ENCODE data around the gene DEXI.

The DEXI gene

GRCh38 chr16:10919003-10919351, 23.3 kb downstream of the DEXI start:
- Histone ChIP-seq H2AFZ (ENCODE audit: low read depth, low read length, severe bottlenecking) (no peak overlapping the region), H3K4me2 (ENCODE audit: low read depth, low read length, poor library complexity, severe bottlenecking) (no peak overlapping the region), H3K27ac (ENCODE audit: low read depth, low read length) (no peak overlapping the region), H3K9me2 (replicated peaks; ENCODE audit: insufficient read depth, low read length) (no peaks in the 10 kb centered on the region), H3K4me3 (ENCODE audit: insufficient read depth, low read length, poor library complexity, severe bottlenecking) (no peak overlapping the region), H4K20me1 (ENCODE audit: low read depth, low read length) (no peaks in the 10 kb centered on the region), H3K27me3 (ENCODE audit: low read length) (no peaks in the 10 kb centered on the region), H3K79me2 (ENCODE audit: insufficient read depth, low read length) (no peaks in the 10 kb centered on the region), H3K36me3 (ENCODE audit: low read length) (no peaks in the 10 kb centered on the region), H3K9ac (ENCODE audit: low read length) (no peak overlapping the region), H3F3A (ENCODE audit: insufficient read depth) (no peaks in the 10 kb centered on the region), H3K9me3 (ENCODE audit: insufficient read depth, low read length) (no peaks in the 10 kb centered on the region)
- no peak for TF ChIP-seq EZH2phosphoT487 (conservative IDR thresholded peaks at IDR 0.05; ENCODE audit: low read length)
- TF ChIP-seq CTCF (IDR thresholded peaks at IDR 0.05; ENCODE audit: insufficient read depth, low read length, poor library complexity, severe bottlenecking): no peak

GRCh38 chr16:10918294-10919002, 23.8 kb downstream of the DEXI start:
- Histone ChIP-seq H3K9me2 (replicated peaks; ENCODE audit: insufficient read depth, low read length) (no peaks in the 10 kb centered on the region), H2AFZ (ENCODE audit: low read depth, low read length, severe bottlenecking) (no peak overlapping the region), H3K4me2 (ENCODE audit: low read depth, low read length, poor library complexity, severe bottlenecking) (peak overlapping the region; percentile 15)

GRCh38 chr16:10916534-10916933, 25.7 kb downstream of the DEXI start:
- H3K4me2 ChIP-seq (ENCODE audit: low read depth, low read length, poor library complexity, severe bottlenecking): no peak overlapping the region

More at GRCh38 chr16:10918294-10919002, 23.8 kb downstream of the DEXI start:
- Histone ChIP-seq H3K27ac (ENCODE audit: low read depth, low read length) (no peak overlapping the region), H3K9ac (ENCODE audit: low read length) (no peak overlapping the region), H3K27me3 (ENCODE audit: low read length) (no peaks in the 10 kb centered on the region), H3K79me2 (ENCODE audit: insufficient read depth, low read length) (no peaks in the 10 kb centered on the region), H3F3A (ENCODE audit: insufficient read depth) (no peaks in the 10 kb centered on the region), H3K9me3 (ENCODE audit: insufficient read depth, low read length) (no peaks in the 10 kb centered on the region), H3K36me3 (ENCODE audit: low read length) (no peaks in the 10 kb centered on the region), H3K4me3 (ENCODE audit: insufficient read depth, low read length, poor library complexity, severe bottlenecking) (no peak overlapping the region), H4K20me1 (ENCODE audit: low read depth, low read length) (no peaks in the 10 kb centered on the region)
- TF ChIP-seq CTCF (IDR thresholded peaks at IDR 0.05; ENCODE audit: insufficient read depth, low read length, poor library complexity, severe bottlenecking) (peak; percentile 77), EZH2phosphoT487 (conservative IDR thresholded peaks at IDR 0.05; ENCODE audit: low read length) (no peak)

More at GRCh38 chr16:10916534-10916933, 25.7 kb downstream of the DEXI start:
- H3K9me2 ChIP-seq (replicated peaks; ENCODE audit: insufficient read depth, low read length): no peaks in the 10 kb centered on the region
- H3K9me3 ChIP-seq (ENCODE audit: insufficient read depth, low read length): no peaks in the 10 kb centered on the region
- no peaks in the 10 kb centered on the region for H4K20me1 ChIP-seq (ENCODE audit: low read depth, low read length)
- H3F3A ChIP-seq (ENCODE audit: insufficient read depth): peaks cover 17% of the 10 kb centered on the region
- H3K27me3 ChIP-seq (ENCODE audit: low read length): no peaks in the 10 kb centered on the region
- no peak overlapping the region for H3K27ac ChIP-seq (ENCODE audit: low read depth, low read length)
- H3K79me2 ChIP-seq (ENCODE audit: insufficient read depth, low read length): no peaks in the 10 kb centered on the region
- H3K4me3 ChIP-seq (ENCODE audit: insufficient read depth, low read length, poor library complexity, severe bottlenecking): no peak overlapping the region
- H3K9ac ChIP-seq (ENCODE audit: low read length): no peak overlapping the region
- no peak overlapping the region for H2AFZ ChIP-seq (ENCODE audit: low read depth, low read length, severe bottlenecking)
- H3K36me3 ChIP-seq (ENCODE audit: low read length): no peaks in the 10 kb centered on the region
- TF ChIP-seq EZH2phosphoT487 (conservative IDR thresholded peaks at IDR 0.05; ENCODE audit: low read length) (no peak), CTCF (IDR thresholded peaks at IDR 0.05; ENCODE audit: insufficient read depth, low read length, poor library complexity, severe bottlenecking) (no peak)
